ENCODE data around the gene GPR78.

GPR78 gene

DNA sequence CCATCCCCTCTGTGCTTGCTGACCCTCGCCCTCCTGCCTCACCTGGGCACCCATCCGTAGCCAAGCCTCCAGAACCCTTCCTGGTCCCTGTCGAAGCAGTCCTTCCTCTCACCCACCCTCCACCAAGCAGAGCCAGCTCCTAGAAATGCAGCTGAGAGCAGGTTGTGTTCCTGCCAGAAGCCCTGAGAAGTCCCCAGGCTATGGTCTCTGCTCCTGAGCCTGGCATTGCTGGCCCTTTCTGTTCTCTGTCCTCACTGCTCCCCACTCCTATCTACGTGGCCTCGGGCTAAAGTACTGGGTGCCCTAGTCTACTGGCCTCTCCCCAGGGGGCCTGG is 10.3 kb downstream of the GPR78 start:
- no peaks in the 10 kb centered on the region for H3K36me3 ChIP-seq (ENCODE audit: insufficient read depth, low read length)
- no peak overlapping the region for H3K9ac ChIP-seq (ENCODE audit: insufficient read length)
- H3K4me3 ChIP-seq, result no peak overlapping the region
- DNase-seq (ENCODE audit: low read depth, low spot score), result no peak
- no peak overlapping the region for H3K27ac ChIP-seq
- H3K9me3 ChIP-seq (ENCODE audit: low read depth, low read length), result no peaks in the 10 kb centered on the region
- TF ChIP-seq FOXP2 (optimal IDR thresholded peaks at IDR 0.05; ENCODE audit: control extremely low read depth, extremely low read length, insufficient read depth) (no peak), POLR2AphosphoS5 (IDR thresholded peaks at IDR 0.05; ENCODE audit: borderline replicate concordance, low read depth, low read length) (no peak), EZH2 (IDR thresholded peaks at IDR 0.05) (no peak)

DNA sequence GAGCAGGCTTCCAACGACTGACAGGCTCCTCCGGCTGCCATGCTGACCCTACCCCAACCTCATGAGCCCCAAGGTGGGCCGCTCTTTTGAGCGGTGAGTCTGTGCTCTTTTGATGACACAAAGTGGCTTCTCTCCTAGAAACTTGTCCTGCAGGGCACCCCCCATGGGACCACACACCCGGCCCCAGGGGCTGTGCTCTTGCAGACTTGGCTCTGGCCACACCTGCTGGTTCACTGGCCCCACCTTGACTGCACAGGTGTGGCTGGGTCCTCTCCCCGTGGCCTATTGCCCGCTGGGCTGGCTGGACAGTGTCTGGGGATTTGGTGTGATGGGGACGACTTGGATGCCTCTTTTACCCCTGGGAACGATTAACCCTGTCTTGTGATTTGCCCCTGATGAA is 10.9 kb downstream of the GPR78 start:
- no peaks in the 10 kb centered on the region for H3K36me3 ChIP-seq (ENCODE audit: insufficient read depth, low read length)
- TF ChIP-seq FOXP2 (optimal IDR thresholded peaks at IDR 0.05; ENCODE audit: control extremely low read depth, extremely low read length, insufficient read depth), result no peak
- no peak for TF ChIP-seq EZH2 (IDR thresholded peaks at IDR 0.05)
- TF ChIP-seq POLR2AphosphoS5 (IDR thresholded peaks at IDR 0.05; ENCODE audit: borderline replicate concordance, low read depth, low read length), result no peak
- no peak overlapping the region for H3K4me3 ChIP-seq
- no peak for DNase-seq (ENCODE audit: low read depth, low spot score)
- no peaks in the 10 kb centered on the region for H3K9me3 ChIP-seq (ENCODE audit: low read depth, low read length)
- H3K9ac ChIP-seq (ENCODE audit: insufficient read length), result no peak overlapping the region
- no peak overlapping the region for H3K27ac ChIP-seq

DNA sequence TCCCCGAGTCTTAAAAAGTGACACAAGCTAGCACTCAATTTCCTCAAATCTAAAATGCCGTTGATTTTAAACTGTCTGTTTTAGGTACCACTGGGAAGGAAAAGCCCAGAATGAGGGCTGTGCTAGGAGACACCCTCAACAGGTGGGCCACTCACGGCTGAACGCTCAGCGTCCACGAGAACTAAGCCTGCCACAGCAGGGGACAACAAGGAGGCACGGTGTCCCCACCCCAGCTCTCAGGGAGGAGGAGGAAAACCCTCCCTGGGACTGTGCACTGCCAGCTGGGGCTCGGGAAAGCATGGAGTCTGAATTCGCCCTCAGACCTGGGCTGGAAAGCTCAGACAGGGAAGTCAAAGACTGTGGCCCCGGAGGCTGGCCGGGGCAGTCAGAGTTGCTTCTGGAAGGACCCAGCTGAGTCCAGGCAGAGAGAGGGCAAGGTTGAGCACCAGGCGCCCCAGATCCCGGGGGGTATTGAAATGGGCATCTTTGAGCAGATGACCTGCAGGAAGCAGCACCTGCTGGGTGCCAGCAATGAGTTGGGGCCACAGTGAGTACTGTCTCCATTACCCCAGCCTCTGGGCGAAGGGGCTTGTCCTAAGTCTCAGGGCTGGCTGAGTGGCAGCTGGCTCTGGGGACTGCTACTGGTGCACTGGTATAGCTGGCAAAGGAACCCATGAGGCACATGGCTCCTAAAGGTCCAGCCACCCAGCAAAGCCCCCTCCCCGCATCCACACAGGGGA is 11.6 kb downstream of the GPR78 start:
- Histone ChIP-seq H3K4me3 (no peak overlapping the region), H3K9me3 (ENCODE audit: low read depth, low read length) (no peaks in the 10 kb centered on the region), H3K36me3 (ENCODE audit: insufficient read depth, low read length) (no peaks in the 10 kb centered on the region), H3K27ac (no peak overlapping the region), H3K9ac (ENCODE audit: insufficient read length) (no peak overlapping the region)
- DNase-seq (ENCODE audit: low read depth, low spot score), result no peak
- TF ChIP-seq POLR2AphosphoS5 (IDR thresholded peaks at IDR 0.05; ENCODE audit: borderline replicate concordance, low read depth, low read length) (no peak), EZH2 (IDR thresholded peaks at IDR 0.05) (no peak), FOXP2 (optimal IDR thresholded peaks at IDR 0.05; ENCODE audit: control extremely low read depth, extremely low read length, insufficient read depth) (no peak)

- Histone ChIP-seq H3K9ac (ENCODE audit: insufficient read length) (no peak within 1 kb of the TSS), H3K4me3 (no peak within 1 kb of the TSS), H3K9me3 (ENCODE audit: low read depth, low read length) (no peaks in the 10 kb centered on the region), H3K36me3 (ENCODE audit: insufficient read depth, low read length) (no peaks in the 10 kb centered on the region), H3K27ac (no peak within 1 kb of the TSS)
- TF ChIP-seq POLR2AphosphoS5 (IDR thresholded peaks at IDR 0.05; ENCODE audit: borderline replicate concordance, low read depth, low read length) (no peak), FOXP2 (optimal IDR thresholded peaks at IDR 0.05; ENCODE audit: control extremely low read depth, extremely low read length, insufficient read depth) (no peak), EZH2 (IDR thresholded peaks at IDR 0.05) (no peak)
- DNase-seq (ENCODE audit: low read depth, low spot score), result no peak
Observed at GRCh38 chr4:8592366-8593263, 12.4 kb downstream of the GPR78 start, which contains the start of gene CPZ. TSS of gene CPZ (plus strand) at chr4:8592765. CDS start at chr4:8592834, 69 bp downstream.

GRCh38 chr4:8593264-8594096 is 13.3 kb downstream of the GPR78 start:
- DNase-seq (ENCODE audit: low read depth, low spot score), result no peak
- TF ChIP-seq EZH2 (IDR thresholded peaks at IDR 0.05), result no peak
- TF ChIP-seq FOXP2 (optimal IDR thresholded peaks at IDR 0.05; ENCODE audit: control extremely low read depth, extremely low read length, insufficient read depth), result no peak
- no peak for TF ChIP-seq POLR2AphosphoS5 (IDR thresholded peaks at IDR 0.05; ENCODE audit: borderline replicate concordance, low read depth, low read length)
- Histone ChIP-seq H3K9ac (ENCODE audit: insufficient read length) (no peak overlapping the region), H3K9me3 (ENCODE audit: low read depth, low read length) (no peaks in the 10 kb centered on the region), H3K4me3 (no peak overlapping the region), H3K36me3 (ENCODE audit: insufficient read depth, low read length) (no peaks in the 10 kb centered on the region), H3K27ac (no peak overlapping the region)

DNA sequence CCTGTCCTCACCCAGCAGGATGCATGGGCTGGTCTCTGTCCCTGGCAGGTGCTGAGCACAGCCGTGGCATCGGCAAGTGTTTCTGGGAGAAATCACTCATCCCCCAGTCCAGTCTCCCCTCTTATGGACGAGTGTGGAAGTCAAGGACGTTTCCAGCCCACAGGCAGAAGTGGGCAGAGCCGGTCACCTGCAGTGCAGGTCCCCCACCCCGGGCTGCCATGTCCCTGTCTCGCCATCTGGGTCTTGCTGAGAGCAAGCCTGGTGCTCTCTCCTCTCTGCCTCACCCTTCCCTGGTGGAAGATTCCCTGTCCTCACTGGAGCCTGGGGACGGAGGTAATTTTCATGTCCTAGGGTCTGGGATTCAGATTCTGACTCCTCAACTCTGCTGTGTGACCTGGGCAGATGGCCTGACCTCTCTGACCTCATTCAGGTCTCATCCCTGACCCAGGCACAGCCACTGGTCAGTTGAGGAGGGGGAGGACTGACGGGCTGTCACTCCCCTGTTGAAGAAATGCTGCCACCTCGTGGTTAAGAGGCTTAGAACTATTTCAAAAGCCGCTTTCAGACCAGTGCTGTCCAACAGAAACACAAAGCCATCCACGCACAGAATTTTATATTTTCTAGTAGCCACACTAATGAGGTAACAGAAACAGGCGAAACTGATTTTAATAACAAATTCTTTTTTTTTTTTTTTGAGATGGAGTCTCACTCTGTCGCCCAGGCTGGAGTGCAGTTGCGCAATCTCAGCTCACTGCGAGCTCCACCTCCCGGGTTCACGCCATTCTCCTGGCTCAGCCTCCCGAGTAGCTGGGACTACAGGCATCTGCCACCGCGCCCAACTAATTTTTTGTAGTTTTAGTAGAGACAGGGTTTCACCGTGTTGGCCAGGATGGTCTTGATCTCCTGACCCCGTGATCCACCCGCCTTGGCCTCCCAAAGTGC is 14.2 kb downstream of the GPR78 start:
- Histone ChIP-seq H3K36me3 (ENCODE audit: insufficient read depth, low read length) (no peaks in the 10 kb centered on the region), H3K4me3 (no peak overlapping the region), H3K9ac (ENCODE audit: insufficient read length) (no peak overlapping the region), H3K27ac (no peak overlapping the region), H3K9me3 (ENCODE audit: low read depth, low read length) (no peaks in the 10 kb centered on the region)
- no peak for TF ChIP-seq POLR2AphosphoS5 (IDR thresholded peaks at IDR 0.05; ENCODE audit: borderline replicate concordance, low read depth, low read length)
- no peak for TF ChIP-seq EZH2 (IDR thresholded peaks at IDR 0.05)
- no peak for TF ChIP-seq FOXP2 (optimal IDR thresholded peaks at IDR 0.05; ENCODE audit: control extremely low read depth, extremely low read length, insufficient read depth)
- DNase-seq (ENCODE audit: low read depth, low spot score), result no peak
